Psoas muscle (tissue), 8 donors: ENCODE results near the gene ALK. TPM values are rescaled to one million over a fixed set of nuclear protein-coding genes. Genes with fewer than 3 reads are reported as not detected.

Experiments
- ATAC-seq, 4 donors: fragments of 200-7000 bp; cut with Tn5 transposase; one replicate each; pipeline ENCODE4 v1.9.1; 2020; ENCODE audit warnings: moderate library complexity in 3 of 4, mild to moderate bottlenecking in 2 of 4
- DNase-seq, 2 donors: peaks; one replicate each; pipeline ENCODE4 v3.0.0-alpha.2; 2020
- H3K27ac ChIP-seq: fragments of 200-600 bp; one replicate; pipeline ENCODE4 v1.8.0; 2022
- H3K27me3 ChIP-seq, 3 donors: fragments of 200-600 bp in 1 of 3; one replicate each; pipeline versions ENCODE4 v1.6.1 to v1.8.0; 2013 to 2022; ENCODE audit warnings: low read length in 2 of 3, mild to moderate bottlenecking in 2 of 3, moderate library complexity in 1 of 3; ENCODE audit not compliant: insufficient read depth in 3 of 3
- H3K36me3 ChIP-seq, 2 donors: fragments of 200-600 bp in 1 of 2; one replicate each; pipeline versions ENCODE4 v1.6.1 to v1.8.0; 2013 to 2022; ENCODE audit warnings: low read depth in 1 of 2, mild to moderate bottlenecking in 1 of 2, moderate library complexity in 1 of 2; ENCODE audit not compliant: insufficient read depth in 1 of 2
- H3K4me1 ChIP-seq: fragments of 200-600 bp; one replicate; pipeline ENCODE4 v1.8.0; 2022
- H3K4me3 ChIP-seq: fragments of 200-600 bp; one replicate; pipeline ENCODE4 v1.8.0; 2022; ENCODE audit warnings: mild to moderate bottlenecking
- H3K9me3 ChIP-seq: fragments of 200-600 bp; one replicate; pipeline ENCODE4 v1.8.0; 2022
- WGBS, 3 donors: extraction: QIAGEN DNeasy Blood & Tissue Kit; methylation state at CpG; one replicate each; pipeline versions ENCODE4 v1.1.6 to v1.1.7; 2013; 5-methylcytosine and 5-hydroxymethylcytosine counted together
- intact Hi-C, 2 donors: fragments of 100-400 bp; cut with DNase I; formaldehyde crosslinking; loops; one replicate each; pipeline versions ENCODE4 v1.11.0 to v1.14.2; 2022
- polyA plus RNA-seq, 3 donors: library from polyadenylated mRNA; stranded (reverse); fragments of 200-250 nt; gene quantifications; one replicate each; pipeline ENCODE4 v1.2.3, GENCODE V29; 2013
- total RNA-seq, 4 donors: library from RNA; stranded (reverse); fragmentation: NEBNext Ultra II Directional in 2 of 4; extraction: Animal tissue kit (Norgen Biotek cat#: 25700) in 2 of 4; gene quantifications; one replicate each; pipeline versions ENCODE4 v1.2.1 to v1.2.4, GENCODE V29; 2021 to 2023
- TF ChIP-seq, protein P1 (sequence below): fragments of 200-600 bp; IDR thresholded peaks from one replicate; pipeline ENCODE4 v1.8.0; 2022; ENCODE audit warnings: antibody characterized with exemption
- donor health status: healthy with polysubstance abuse.
- donor health status: DM: no; HTN: no; CAD: no; lungs with moderate emphysema.
- donor health status: Bipolar disorder and iron deficiency.
- donor health status: healthy.
- donor health status: DM: yes; HTN: yes; CAD: no.
- donor health status: DM: no; HTN: no; CAD: no.
- donor health status: DM: no; HTN: no; CAD: no.
- donor health status: DM: yes; HTN: yes; CAD: no.

The ALK gene
- total and polyA plus RNA-seq, 7 donors, result 0.03 to 0.32 (median 0.08) TPM; not detected in 2

- H3K9me3 ChIP-seq, result no peaks in the 10 kb centered on the region
- TF ChIP-seq, protein P1, sequence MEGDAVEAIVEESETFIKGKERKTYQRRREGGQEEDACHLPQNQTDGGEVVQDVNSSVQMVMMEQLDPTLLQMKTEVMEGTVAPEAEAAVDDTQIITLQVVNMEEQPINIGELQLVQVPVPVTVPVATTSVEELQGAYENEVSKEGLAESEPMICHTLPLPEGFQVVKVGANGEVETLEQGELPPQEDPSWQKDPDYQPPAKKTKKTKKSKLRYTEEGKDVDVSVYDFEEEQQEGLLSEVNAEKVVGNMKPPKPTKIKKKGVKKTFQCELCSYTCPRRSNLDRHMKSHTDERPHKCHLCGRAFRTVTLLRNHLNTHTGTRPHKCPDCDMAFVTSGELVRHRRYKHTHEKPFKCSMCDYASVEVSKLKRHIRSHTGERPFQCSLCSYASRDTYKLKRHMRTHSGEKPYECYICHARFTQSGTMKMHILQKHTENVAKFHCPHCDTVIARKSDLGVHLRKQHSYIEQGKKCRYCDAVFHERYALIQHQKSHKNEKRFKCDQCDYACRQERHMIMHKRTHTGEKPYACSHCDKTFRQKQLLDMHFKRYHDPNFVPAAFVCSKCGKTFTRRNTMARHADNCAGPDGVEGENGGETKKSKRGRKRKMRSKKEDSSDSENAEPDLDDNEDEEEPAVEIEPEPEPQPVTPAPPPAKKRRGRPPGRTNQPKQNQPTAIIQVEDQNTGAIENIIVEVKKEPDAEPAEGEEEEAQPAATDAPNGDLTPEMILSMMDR, result no peak
- 0 to 2% (median 1%) methylated on average over 34 to 40 of the region's 40 CpGs for WGBS, 3 donors
- peak overlapping the region; percentile 62 for H3K4me3 ChIP-seq
- DNase-seq (peak; percentile 60 to 80), ATAC-seq (peak; percentile 41 to 57 (median 53))
- H3K4me1 ChIP-seq, result peaks cover 20% of the 10 kb centered on the region
- H3K27ac ChIP-seq, result no peak overlapping the region
- H3K27me3 ChIP-seq, result peaks cover 6 to 76% (median 15%) of the 10 kb centered on the region in 3 donors
- intact Hi-C loops, result loop anchor here (5.0 kb wide), 2 partner anchors 107 to 152 kb away; no protein-coding TSS in a partner anchor
- no peaks in the 10 kb centered on the region for H3K36me3 ChIP-seq
Observed at GRCh38 chr2:29920130-29920577, 1.2 kb downstream of the ALK start.

DNA sequence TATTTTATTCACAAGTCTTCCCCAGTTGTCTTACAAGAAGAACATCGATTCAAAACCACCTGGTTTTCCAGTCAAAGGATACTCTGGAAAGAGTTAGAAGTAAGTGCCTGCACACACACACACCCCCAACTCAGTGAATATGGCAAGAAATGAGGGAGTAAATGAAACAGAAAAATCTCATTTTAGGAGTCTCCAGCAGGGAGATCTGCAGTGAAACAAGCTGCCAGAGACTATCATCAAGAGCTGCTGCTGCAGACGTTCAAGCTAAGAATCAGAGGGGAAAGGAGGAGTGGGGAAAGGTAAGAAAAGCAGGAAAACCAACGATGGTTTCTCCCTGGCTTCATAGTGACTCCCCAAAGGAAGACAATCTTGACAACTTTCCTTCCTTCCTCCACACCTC is 2.4 kb downstream of the ALK start:
- H3K9me3 ChIP-seq, result no peaks in the 10 kb centered on the region
- intact Hi-C loops, result no loop called here
- no peaks in the 10 kb centered on the region for H3K36me3 ChIP-seq
- WGBS, 3 donors, result 43 to 51% (median 51%) methylated on average over 3 of the region's 3 CpGs
- ATAC-seq (no peak), DNase-seq (no peak)
- no peak overlapping the region for H3K4me3 ChIP-seq
- H3K4me1 ChIP-seq, result peaks cover 20% of the 10 kb centered on the region
- peaks cover 7 to 75% (median 15%) of the 10 kb centered on the region in 3 donors for H3K27me3 ChIP-seq
- TF ChIP-seq, protein P1, result no peak
- no peak overlapping the region for H3K27ac ChIP-seq

- peaks cover 8 to 67% (median 15%) of the 10 kb centered on the region in 3 donors for H3K27me3 ChIP-seq
- TF ChIP-seq, protein P1, result no peak
- intact Hi-C loops, result no loop called here
- H3K36me3 ChIP-seq, result no peaks in the 10 kb centered on the region
- 78 to 83% (median 81%) methylated on average over 1 of the region's 1 CpG for WGBS, 3 donors
- H3K4me1 ChIP-seq, result peaks cover 20% of the 10 kb centered on the region
- H3K9me3 ChIP-seq, result no peaks in the 10 kb centered on the region
- ATAC-seq (no peak), DNase-seq (no peak)
- H3K27ac ChIP-seq, result no peak overlapping the region
- H3K4me3 ChIP-seq, result no peak overlapping the region
Observed at GRCh38 chr2:29917781-29918180, 3.6 kb downstream of the ALK start.

- intact Hi-C loops, result no loop called here
- DNase-seq (no peak), ATAC-seq (no peak)
- Histone ChIP-seq H3K9me3 (no peaks in the 10 kb centered on the region), H3K27me3 (peaks cover 8 to 55% (median 15%) of the 10 kb centered on the region in 3 donors), H3K4me3 (no peak overlapping the region), H3K27ac (no peak overlapping the region), H3K4me1 (peaks cover 15% of the 10 kb centered on the region), H3K36me3 (no peaks in the 10 kb centered on the region)
- TF ChIP-seq, protein P1, result no peak
Observed at GRCh38 chr2:29916571-29916970, 4.8 kb downstream of the ALK start.

DNA sequence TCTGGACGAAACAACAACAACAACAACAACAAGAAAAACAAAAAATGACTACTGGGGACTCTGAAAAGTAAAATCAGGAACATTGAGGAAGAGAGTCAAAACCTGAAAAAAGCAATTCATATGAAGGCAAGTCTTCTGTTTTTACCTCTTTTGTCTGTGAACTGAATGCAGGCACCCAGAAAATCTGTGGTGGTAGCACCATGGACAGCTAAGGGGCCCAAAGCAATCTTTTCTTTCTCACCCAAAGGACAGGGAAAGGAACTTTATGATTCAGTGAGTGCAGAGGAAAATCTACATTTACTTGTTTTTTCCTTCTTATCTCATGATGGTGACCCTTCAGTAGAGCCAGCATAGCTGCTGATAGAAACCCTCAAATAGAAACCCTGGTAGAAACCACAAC is 10.4 kb downstream of the ALK start:
- no peak for DNase-seq
- no peaks in the 10 kb centered on the region for H3K36me3 ChIP-seq
- no peak overlapping the region for H3K4me3 ChIP-seq
- TF ChIP-seq, protein P1, result no peak
- H3K4me1 ChIP-seq, result no peaks in the 10 kb centered on the region
- 72 to 81% (median 79%) methylated on average over 1 of the region's 1 CpG for WGBS, 3 donors
- intact Hi-C loops, result no loop called here
- H3K27me3 ChIP-seq, result peaks cover 0 to 15% (median 9%) of the 10 kb centered on the region in 3 donors
- ATAC-seq, result no peak
- no peaks in the 10 kb centered on the region for H3K9me3 ChIP-seq
- H3K27ac ChIP-seq, result no peak overlapping the region
